Measurements from ENCODE around the gene IFRD2. TPM values are rescaled to one million over a fixed set of nuclear protein-coding genes. Genes with fewer than 3 reads are reported as not detected.

The IFRD2 gene
- total and polyA plus RNA-seq, 2 of the 13 experiments (the other 11 are each of a cell fraction or from before 2014, with no cell fraction given) = 32.8 to 96.1 TPM

DNA sequence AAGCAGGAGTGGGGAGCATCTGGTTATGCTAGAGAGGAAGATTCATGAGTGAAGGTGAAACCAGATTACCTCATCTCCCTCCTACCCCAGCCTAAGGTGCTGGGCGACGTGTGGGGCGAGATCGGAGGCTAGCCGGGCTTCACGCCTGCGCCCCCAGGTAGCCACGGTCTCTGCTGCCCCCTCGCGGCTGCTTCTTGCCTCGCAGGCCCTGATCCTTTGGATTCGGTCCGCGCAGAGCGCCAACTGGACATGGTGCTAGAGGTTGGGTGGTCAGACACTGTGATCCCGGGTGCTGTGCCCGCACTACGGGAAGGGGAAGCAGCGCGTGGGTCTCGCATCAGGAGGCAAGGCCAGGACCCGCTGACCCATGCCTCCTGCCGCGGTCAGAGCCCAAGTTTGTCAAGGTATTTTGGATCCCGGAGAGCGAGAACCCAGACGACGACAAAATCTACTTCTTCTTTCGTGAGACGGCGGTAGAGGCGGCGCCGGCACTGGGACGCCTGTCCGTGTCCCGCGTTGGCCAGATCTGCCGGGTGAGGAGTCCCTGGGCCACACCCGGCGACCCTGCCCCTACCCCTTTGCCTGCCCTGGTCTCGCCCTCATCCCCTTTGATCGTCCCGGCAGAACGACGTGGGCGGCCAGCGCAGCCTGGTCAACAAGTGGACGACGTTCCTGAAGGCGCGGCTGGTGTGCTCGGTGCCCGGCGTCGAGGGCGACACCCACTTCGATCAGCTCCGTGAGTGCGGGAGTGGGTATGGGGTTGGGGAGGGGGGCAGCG lies 19.1 kb downstream of the IFRD2 start (continued):
- no peak for TF ChIP-seq ZNF33A (CRISPR knock-in tag; IDR thresholded peaks at IDR 0.05; ENCODE audit: borderline replicate concordance)
- TF ChIP-seq, protein P1, sequence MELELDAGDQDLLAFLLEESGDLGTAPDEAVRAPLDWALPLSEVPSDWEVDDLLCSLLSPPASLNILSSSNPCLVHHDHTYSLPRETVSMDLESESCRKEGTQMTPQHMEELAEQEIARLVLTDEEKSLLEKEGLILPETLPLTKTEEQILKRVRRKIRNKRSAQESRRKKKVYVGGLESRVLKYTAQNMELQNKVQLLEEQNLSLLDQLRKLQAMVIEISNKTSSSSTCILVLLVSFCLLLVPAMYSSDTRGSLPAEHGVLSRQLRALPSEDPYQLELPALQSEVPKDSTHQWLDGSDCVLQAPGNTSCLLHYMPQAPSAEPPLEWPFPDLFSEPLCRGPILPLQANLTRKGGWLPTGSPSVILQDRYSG (CRISPR knock-in tag; IDR thresholded peaks at IDR 0.05) = no peak
- TF ChIP-seq HNRNPL (IDR thresholded peaks at IDR 0.05; ENCODE audit: low read depth, low read length) = no peak
- TF ChIP-seq ZZZ3 (CRISPR knock-in tag; IDR thresholded peaks at IDR 0.05; ENCODE audit: borderline replicate concordance) = no peak
- no peak for TF ChIP-seq HNF4G (IDR thresholded peaks at IDR 0.05; ENCODE audit: borderline replicate concordance, low read depth, low read length)
- TF ChIP-seq HNF4G (CRISPR knock-in tag; IDR thresholded peaks at IDR 0.05; ENCODE audit: borderline replicate concordance, low read depth) = no peak
- TF ChIP-seq DR1 (CRISPR knock-in tag; IDR thresholded peaks at IDR 0.05) = no peak
- no peak; the same call in 1 of the 2 replicates for TF ChIP-seq ZNF451 (CRISPR knock-in tag; IDR thresholded peaks at IDR 0.05)
- TF ChIP-seq, protein P2, sequence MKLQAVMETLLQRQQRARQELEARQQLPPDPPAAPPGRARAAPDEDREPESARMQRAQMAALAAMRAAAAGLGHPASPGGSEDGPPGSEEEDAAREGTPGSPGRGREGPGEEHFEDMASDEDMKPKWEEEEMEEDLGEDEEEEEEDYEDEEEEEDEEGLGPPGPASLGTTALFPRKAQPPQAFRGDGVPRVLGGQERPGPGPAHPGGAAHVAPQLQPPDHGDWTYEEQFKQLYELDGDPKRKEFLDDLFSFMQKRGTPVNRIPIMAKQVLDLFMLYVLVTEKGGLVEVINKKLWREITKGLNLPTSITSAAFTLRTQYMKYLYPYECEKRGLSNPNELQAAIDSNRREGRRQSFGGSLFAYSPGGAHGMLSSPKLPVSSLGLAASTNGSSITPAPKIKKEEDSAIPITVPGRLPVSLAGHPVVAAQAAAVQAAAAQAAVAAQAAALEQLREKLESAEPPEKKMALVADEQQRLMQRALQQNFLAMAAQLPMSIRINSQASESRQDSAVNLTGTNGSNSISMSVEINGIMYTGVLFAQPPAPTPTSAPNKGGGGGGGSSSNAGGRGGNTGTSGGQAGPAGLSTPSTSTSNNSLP (IDR thresholded peaks at IDR 0.05; ENCODE audit: low read depth, low read length) = no peak
- TF ChIP-seq, protein P3, sequence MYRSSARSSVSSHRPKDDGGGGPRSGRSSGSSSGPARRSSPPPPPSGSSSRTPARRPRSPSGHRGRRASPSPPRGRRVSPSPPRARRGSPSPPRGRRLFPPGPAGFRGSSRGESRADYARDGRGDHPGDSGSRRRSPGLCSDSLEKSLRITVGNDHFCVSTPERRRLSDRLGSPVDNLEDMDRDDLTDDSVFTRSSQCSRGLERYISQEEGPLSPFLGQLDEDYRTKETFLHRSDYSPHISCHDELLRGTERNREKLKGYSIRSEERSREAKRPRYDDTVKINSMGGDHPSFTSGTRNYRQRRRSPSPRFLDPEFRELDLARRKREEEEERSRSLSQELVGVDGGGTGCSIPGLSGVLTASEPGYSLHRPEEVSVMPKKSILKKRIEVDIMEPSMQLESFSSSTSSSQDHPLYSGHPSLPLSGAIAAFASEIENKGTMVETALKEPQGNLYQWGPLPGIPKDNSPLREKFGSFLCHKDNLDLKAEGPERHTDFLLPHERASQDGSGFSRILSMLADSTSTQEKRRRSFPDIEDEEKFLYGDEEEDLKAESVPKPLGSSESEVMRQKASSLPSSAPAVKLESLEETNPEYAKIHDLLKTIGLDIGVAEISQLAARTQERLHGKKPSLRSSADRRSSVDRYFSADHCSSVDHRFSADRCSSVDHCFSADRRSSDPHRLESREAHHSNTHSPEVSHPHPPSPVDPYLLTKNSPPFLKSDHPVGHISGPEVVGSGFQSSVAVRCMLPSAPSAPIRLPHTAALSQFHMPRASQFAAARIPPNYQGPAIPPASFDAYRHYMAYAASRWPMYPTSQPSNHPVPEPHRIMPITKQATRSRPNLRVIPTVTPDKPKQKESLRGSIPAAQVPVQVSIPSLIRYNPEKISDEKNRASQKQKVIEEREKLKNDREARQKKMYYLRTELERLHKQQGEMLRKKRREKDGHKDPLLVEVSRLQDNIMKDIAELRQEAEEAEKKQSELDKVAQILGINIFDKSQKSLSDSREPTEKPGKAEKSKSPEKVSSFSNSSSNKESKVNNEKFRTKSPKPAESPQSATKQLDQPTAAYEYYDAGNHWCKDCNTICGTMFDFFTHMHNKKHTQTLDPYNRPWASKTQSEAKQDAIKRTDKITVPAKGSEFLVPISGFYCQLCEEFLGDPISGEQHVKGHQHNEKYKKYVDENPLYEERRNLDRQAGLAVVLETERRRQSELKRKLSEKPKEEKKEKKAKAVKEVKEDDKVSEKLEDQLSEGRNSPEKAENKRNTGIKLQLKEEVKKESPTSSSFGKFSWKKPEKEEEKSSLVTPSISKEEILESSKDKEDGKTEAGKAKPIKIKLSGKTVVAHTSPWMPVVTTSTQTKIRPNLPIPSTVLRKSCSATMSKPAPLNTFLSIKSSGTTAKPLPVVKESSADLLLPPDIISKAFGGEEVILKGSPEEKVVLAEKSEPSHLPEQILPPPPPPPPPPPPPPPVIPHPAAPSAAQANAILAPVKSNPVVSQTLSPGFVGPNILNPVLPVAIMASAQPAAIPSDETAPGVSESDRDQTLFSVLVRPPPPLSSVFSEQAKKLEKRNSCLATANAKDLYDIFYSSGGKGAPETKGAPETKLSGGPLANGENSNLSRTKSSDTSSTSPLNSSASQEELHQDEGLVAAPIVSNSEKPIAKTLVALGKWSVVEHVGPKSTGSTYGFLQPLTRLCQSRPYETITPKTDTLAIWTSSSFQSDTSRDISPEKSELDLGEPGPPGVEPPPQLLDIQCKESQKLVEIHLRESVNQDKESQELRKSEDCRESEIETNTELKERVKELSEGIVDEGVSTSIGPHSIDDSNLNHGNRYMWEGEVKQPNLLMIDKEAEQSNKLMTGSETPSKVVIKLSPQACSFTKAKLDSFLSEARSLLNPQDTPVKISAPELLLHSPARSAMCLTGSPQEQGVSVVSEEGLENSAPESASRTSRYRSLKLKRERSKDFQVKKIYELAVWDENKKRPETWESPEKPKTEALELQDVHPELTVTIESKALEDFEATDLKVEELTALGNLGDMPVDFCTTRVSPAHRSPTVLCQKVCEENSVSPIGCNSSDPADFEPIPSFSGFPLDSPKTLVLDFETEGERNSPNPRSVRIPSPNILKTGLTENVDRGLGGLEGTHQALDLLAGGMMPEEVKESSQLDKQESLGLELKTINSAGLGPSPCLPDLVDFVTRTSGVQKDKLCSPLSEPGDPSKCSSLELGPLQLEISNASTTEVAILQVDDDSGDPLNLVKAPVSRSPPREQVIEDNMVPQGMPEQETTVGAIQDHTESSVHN (CRISPR knock-in tag; IDR thresholded peaks at IDR 0.05) = no peak
- no peak; the same call in 1 of the 2 replicates for TF ChIP-seq MIER3 (CRISPR knock-in tag; IDR thresholded peaks at IDR 0.05; ENCODE audit: borderline replicate concordance)
- TF ChIP-seq ZNF343 (CRISPR knock-in tag; IDR thresholded peaks at IDR 0.05) = no peak
- TF ChIP-seq, protein P4, sequence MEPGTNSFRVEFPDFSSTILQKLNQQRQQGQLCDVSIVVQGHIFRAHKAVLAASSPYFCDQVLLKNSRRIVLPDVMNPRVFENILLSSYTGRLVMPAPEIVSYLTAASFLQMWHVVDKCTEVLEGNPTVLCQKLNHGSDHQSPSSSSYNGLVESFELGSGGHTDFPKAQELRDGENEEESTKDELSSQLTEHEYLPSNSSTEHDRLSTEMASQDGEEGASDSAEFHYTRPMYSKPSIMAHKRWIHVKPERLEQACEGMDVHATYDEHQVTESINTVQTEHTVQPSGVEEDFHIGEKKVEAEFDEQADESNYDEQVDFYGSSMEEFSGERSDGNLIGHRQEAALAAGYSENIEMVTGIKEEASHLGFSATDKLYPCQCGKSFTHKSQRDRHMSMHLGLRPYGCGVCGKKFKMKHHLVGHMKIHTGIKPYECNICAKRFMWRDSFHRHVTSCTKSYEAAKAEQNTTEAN (CRISPR knock-in tag; conservative IDR thresholded peaks at IDR 0.05) = no peak
- TF ChIP-seq HNRNPLL (IDR thresholded peaks at IDR 0.05; ENCODE audit: low read depth, low read length, poor library complexity, severe bottlenecking) = peak; percentile 37
- TF ChIP-seq FIP1L1 (IDR thresholded peaks at IDR 0.05; ENCODE audit: borderline replicate concordance, insufficient read depth, low read depth, low read length) = no peak

Data from HepG2 (cell line).